ENCODE measurements around the gene C9orf43. TPM values are rescaled to one million over a fixed set of nuclear protein-coding genes. Genes with fewer than 3 reads are reported as not detected.

The C9orf43 gene, protein sequence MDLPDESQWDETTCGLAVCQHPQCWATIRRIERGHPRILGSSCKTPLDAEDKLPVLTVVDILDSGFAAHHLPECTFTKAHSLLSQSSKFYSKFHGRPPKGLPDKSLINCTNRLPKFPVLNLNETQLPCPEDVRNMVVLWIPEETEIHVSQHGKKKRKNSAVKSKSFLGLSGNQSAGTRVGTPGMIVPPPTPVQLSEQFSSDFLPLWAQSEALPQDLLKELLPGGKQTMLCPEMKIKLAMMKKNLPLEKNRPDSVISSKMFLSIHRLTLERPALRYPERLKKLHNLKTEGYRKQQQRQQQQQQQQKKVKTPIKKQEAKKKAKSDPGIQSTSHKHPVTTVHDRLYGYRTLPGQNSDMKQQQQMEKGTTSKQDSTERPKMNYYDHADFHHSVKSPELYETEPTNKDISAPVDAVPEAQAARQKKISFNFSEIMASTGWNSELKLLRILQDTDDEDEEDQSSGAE
- total RNA-seq (2011; cell fraction: chromatin; rRNA removed; ENCODE audit: low replicate concordance): 0.81 and 1.0 TPM in 2 replicates
- 0.66 and 0.83 TPM in 2 replicates for total RNA-seq (2011; cell fraction: nucleolus; rRNA removed)
- total RNA-seq (2011; cell fraction: nucleoplasm; rRNA removed): 1.4 and 3.1 TPM in 2 replicates
- 0.27 and 0.49 TPM in 2 replicates for total RNA-seq (2014; rRNA removed)
- 0.29 and 0.33 TPM in 2 replicates for total RNA-seq (2014; rRNA removed; fragmentation: Illumina TruSeq; extraction: Trizol)
- 0.38 and 0.58 TPM in 2 replicates for total RNA-seq (2015; rRNA removed; fragmentation: Illumina TruSeq; extraction: Trizol)
- 0.27 and 0.63 TPM in 2 replicates for total RNA-seq (2021)
- polyA plus RNA-seq (2011; rRNA removed): 0.19 and 0.33 TPM in 2 replicates
- 0.12 and 0.27 TPM in 2 replicates for polyA plus RNA-seq (2011; cell fraction: cytosol; rRNA removed)
- polyA plus RNA-seq (2011; cell fraction: nucleus; rRNA removed): 0.18 and 0.32 TPM in 2 replicates
- 0.18 and 0.44 TPM in 2 replicates for polyA plus RNA-seq (2012)
- polyA plus RNA-seq (2014; fragmentation: Illumina TruSeq; extraction: Trizol): 0.28 and 0.48 TPM in 2 replicates
- under 1 TPM; 0.21 to 0.31 TPM for polyA plus RNA-seq (2014; fragmentation: Nextera tagmentation; extraction: Ambion mirVana)
- 0.45 and 1.1 TPM in 2 replicates for polyA plus RNA-seq (2014; rRNA removed)
- 0.72 and 0.74 TPM in 2 replicates for polyA minus RNA-seq (2011; rRNA and poly(A)+ RNA removed)
- not detected in 2 replicates for polyA minus RNA-seq (2011; cell fraction: cytosol; rRNA and poly(A)+ RNA removed)
- polyA minus RNA-seq (2011; cell fraction: nucleus; rRNA and poly(A)+ RNA removed): 0.81 and 0.89 TPM in 2 replicates
- Bru-seq, nascent RNA: percentile 49 among the genes with signal in this experiment
- percentile 38 among the genes with signal in this experiment for BruChase-seq, experiment 1, labeled RNA remaining after a 2-hour chase
- percentile 42 among the genes with signal in this experiment for BruChase-seq, experiment 2, labeled RNA remaining after a 6-hour chase
- long read RNA-seq, experiment 1: 0 reads
- long read RNA-seq, experiment 2: 0 reads
- long read RNA-seq, experiment 3, partial matches to known transcripts: 0 of 1 reads
- long read RNA-seq, experiment 3, other reads (novel, unspliced or antisense): 0 of 1 reads

GRCh38 chr9:113410207-113410864 is at the start of gene C9orf43, which contains the start of gene POLE3:
Gene C9orf43 (plus strand): TSS chr9:113410747. CDS start chr9:113413494, 2,747 bp downstream.
Gene POLE3 (minus strand): TSS chr9:113410675. CDS start chr9:113410293, 382 bp downstream.
- FAIRE-seq: peak; percentile 92
- no peak for TF ChIP-seq FOXP4 (CRISPR knock-in tag; IDR thresholded peaks at IDR 0.05; ENCODE audit: borderline replicate concordance)
- peak; percentile 30; the same call in 1 of the 2 replicates for TF ChIP-seq TAF7 (tag; IDR thresholded peaks at IDR 0.05)
- no peak for TF ChIP-seq ZNF354B (CRISPR knock-in tag; IDR thresholded peaks at IDR 0.05)

More at GRCh38 chr9:113410207-113410864, at the start of gene C9orf43, which contains the start of gene POLE3:
- Histone ChIP-seq H3K27me3 (ENCODE audit: control insufficient read depth in 2 of 2, insufficient read depth in 2 of 2, low read length in 2 of 2) (no peaks in the 10 kb centered on the region), H3K79me2 (ENCODE audit: control insufficient read depth, insufficient read depth, low read length) (peaks cover 24% of the 10 kb centered on the region), H3K9ac (ENCODE audit: insufficient read depth in 1 of 2, low read depth in 2 of 2, low read length in 2 of 2) (peak within 1 kb of the TSS; percentile 99 to 100), H3K4me3 (peak within 1 kb of the TSS; percentile 88), H3K4me2 (ENCODE audit: insufficient read depth, low read length) (peak within 1 kb of the TSS; percentile 98), H4K20me1 (replicated peaks; ENCODE audit: control insufficient read depth, insufficient read depth, low read length) (no peaks in the 10 kb centered on the region), H2AFZ (ENCODE audit: low read depth, low read length) (peak within 1 kb of the TSS; percentile 92), H3K4me1 (replicated peaks in 1 of 2; ENCODE audit: control insufficient read depth in 2 of 2, insufficient read depth in 2 of 2, low read length in 2 of 2) (peaks cover 12 to 22% of the 10 kb centered on the region in 2 experiments; a peak in 4 of 5 replicates), H3K27ac (ENCODE audit: extremely low read depth, low read depth, low read length) (peak within 1 kb of the TSS; percentile 87), H3K9me1 (ENCODE audit: control insufficient read depth, insufficient read depth, low read length) (no peaks in the 10 kb centered on the region), H3K9me3 (replicated peaks; ENCODE audit: control insufficient read depth, insufficient read depth, low read depth, low read length) (no peaks in the 10 kb centered on the region), H3K36me3 (ENCODE audit: control insufficient read depth, insufficient read depth, low read length) (peaks cover 29% of the 10 kb centered on the region)
- ChIA-PET CTCF (ENCODE audit: low intra/inter-chr PET ratio) (interaction anchor here (1.0 kb wide), 1 partner anchor 136 kb away, joined by 3 read pairs; the partner anchor contains the start of genes CDC26 and PRPF4), POLR2A (interaction anchor here (0.6 to 3.4 kb wide), 26 partner anchors 9 to 245 kb away, joined by 3 to 43 read pairs (median 4); partner anchors contain the start of genes ALAD, CDC26 and WDR31)
- no TSS peak for BruUV-seq (replicated peaks)
- in situ Hi-C loops (cut with MboI): no loop called here
- intact Hi-C loops (cut with micrococcal nuclease): loop anchor here (5.0 kb wide), 1 partner anchor 848 kb away; no protein-coding TSS in a partner anchor
- WGBS (ENCODE audit: insufficient coverage, low coverage, missing lambda C conversion rate): under 1% methylated on average over 52 of the region's 61 CpGs
- peak; percentile 94 for ATAC-seq
- DNase-seq (ENCODE audit: extremely low read depth in 1 of 4, low spot score in 3 of 4): peak; percentile 92 to 98 (median 94)
